Measurements from ENCODE around the gene PGM5.

PGM5 gene

DNA sequence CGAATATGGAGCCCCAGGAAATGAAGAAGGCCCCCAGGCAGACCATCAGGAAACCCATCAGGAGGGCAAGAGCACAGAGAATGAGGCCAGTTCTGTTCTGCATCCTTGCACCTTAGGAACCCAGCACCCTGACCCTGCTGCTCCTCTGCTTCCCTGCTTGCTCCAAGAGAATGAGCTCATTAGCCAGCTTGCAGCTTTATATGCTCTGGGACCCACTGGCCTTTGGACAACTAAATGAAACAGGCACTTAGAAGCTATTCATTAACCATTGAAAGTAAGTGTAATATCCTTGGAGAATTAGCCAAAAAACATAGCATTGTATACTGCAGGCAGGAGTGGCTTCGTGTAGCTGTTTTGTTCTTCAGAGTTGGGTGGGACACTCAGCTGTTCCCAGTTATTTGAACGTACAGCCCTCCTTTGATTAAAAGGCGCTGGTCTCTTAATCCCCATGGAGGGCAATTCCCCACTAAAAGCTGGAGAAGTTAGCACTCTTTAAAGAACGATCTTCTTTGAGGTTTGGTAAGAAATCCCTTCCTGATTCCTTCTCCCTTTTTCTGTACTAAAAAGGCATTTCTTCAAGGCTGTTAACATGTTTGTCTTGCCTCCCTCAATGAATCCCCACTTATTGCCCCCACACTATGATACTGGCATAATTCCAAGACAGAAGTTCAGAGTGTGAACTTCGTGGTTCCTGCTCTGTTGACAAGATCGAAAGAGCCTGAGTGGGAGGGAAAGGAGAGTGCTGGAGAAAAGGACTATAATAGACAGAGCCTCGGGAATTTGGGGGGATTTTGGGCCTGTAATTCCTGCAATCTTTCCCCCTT is 184.5 kb downstream of the PGM5 start, which contains the start of gene TMEM252:
TMEM252 (minus strand) TSS at position 172 of the 824 bp plus-strand sequence; CDS start at position 103, 69 bp downstream.
- no peak within 1 kb of the TSS for H3K4me3 ChIP-seq (ENCODE audit: insufficient read length, low read depth)
- no peak within 1 kb of the TSS for H3K9ac ChIP-seq (ENCODE audit: insufficient read length, low read depth)
- no peaks in the 10 kb centered on the region for H3K36me3 ChIP-seq (ENCODE audit: insufficient read depth, insufficient read length, low read length)
- no peaks in the 10 kb centered on the region for H3K4me1 ChIP-seq (ENCODE audit: insufficient read depth, insufficient read length)
- peaks cover 3% of the 10 kb centered on the region for H3K27me3 ChIP-seq (ENCODE audit: insufficient read depth, insufficient read length)
- TF ChIP-seq YY1 (IDR thresholded peaks at IDR 0.05; ENCODE audit: insufficient read depth, insufficient read length) (no peak), SUZ12 (IDR thresholded peaks at IDR 0.05; ENCODE audit: extremely low read depth, insufficient read depth, insufficient read length) (no peak), ZNF274 (IDR thresholded peaks at IDR 0.05; ENCODE audit: low read depth, low read length) (no peak)
- DNase-seq (ENCODE audit: low read depth, low spot score): no peak
- H3K9me3 ChIP-seq (ENCODE audit: insufficient read depth, low read length): no peaks in the 10 kb centered on the region

DNA sequence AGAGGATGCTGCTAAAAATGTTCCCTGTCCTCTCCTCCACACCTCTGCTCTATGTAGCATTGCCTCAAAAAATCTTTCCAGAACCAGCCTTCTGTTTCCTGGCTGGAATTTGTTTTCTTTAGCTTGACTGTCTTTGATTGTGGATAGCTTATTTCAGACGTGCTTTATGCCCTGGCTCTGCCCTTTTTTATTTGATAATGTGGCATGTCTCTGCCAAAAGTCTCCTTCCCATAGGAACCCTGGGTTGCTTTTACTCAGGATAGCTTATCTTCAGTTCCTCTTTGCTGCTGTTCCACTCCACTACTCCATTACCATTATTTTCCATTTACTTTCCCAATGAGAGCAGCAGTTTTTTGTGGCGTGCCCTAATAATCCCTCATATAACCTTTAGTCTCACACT is 185.2 kb downstream of the PGM5 start:
- H3K9me3 ChIP-seq (ENCODE audit: insufficient read depth, low read length): no peaks in the 10 kb centered on the region
- H3K9ac ChIP-seq (ENCODE audit: insufficient read length, low read depth): no peak overlapping the region
- peaks cover 3% of the 10 kb centered on the region for H3K27me3 ChIP-seq (ENCODE audit: insufficient read depth, insufficient read length)
- H3K4me3 ChIP-seq (ENCODE audit: insufficient read length, low read depth): no peak overlapping the region
- TF ChIP-seq YY1 (IDR thresholded peaks at IDR 0.05; ENCODE audit: insufficient read depth, insufficient read length): no peak
- no peak for TF ChIP-seq ZNF274 (IDR thresholded peaks at IDR 0.05; ENCODE audit: low read depth, low read length)
- TF ChIP-seq SUZ12 (IDR thresholded peaks at IDR 0.05; ENCODE audit: extremely low read depth, insufficient read depth, insufficient read length): no peak
- no peaks in the 10 kb centered on the region for H3K4me1 ChIP-seq (ENCODE audit: insufficient read depth, insufficient read length)
- H3K36me3 ChIP-seq (ENCODE audit: insufficient read depth, insufficient read length, low read length): no peaks in the 10 kb centered on the region
- no peak for DNase-seq (ENCODE audit: low read depth, low spot score)

- TF ChIP-seq SUZ12 (IDR thresholded peaks at IDR 0.05; ENCODE audit: extremely low read depth, insufficient read depth, insufficient read length) (no peak), YY1 (IDR thresholded peaks at IDR 0.05; ENCODE audit: insufficient read depth, insufficient read length) (no peak), ZNF274 (IDR thresholded peaks at IDR 0.05; ENCODE audit: low read depth, low read length) (no peak)
- H3K4me1 ChIP-seq (ENCODE audit: insufficient read depth, insufficient read length): peaks cover 2% of the 10 kb centered on the region
- no peak overlapping the region for H3K9ac ChIP-seq (ENCODE audit: insufficient read length, low read depth)
- H3K27me3 ChIP-seq (ENCODE audit: insufficient read depth, insufficient read length): peaks cover 3% of the 10 kb centered on the region
- DNase-seq (ENCODE audit: low read depth, low spot score): no peak
- no peak overlapping the region for H3K4me3 ChIP-seq (ENCODE audit: insufficient read length, low read depth)
- H3K9me3 ChIP-seq (ENCODE audit: insufficient read depth, low read length): no peaks in the 10 kb centered on the region
- H3K36me3 ChIP-seq (ENCODE audit: insufficient read depth, insufficient read length, low read length): no peaks in the 10 kb centered on the region
These were observed 188.8 kb downstream of the PGM5 start for GRCh38 chr9:68545033-68545705.

DNA sequence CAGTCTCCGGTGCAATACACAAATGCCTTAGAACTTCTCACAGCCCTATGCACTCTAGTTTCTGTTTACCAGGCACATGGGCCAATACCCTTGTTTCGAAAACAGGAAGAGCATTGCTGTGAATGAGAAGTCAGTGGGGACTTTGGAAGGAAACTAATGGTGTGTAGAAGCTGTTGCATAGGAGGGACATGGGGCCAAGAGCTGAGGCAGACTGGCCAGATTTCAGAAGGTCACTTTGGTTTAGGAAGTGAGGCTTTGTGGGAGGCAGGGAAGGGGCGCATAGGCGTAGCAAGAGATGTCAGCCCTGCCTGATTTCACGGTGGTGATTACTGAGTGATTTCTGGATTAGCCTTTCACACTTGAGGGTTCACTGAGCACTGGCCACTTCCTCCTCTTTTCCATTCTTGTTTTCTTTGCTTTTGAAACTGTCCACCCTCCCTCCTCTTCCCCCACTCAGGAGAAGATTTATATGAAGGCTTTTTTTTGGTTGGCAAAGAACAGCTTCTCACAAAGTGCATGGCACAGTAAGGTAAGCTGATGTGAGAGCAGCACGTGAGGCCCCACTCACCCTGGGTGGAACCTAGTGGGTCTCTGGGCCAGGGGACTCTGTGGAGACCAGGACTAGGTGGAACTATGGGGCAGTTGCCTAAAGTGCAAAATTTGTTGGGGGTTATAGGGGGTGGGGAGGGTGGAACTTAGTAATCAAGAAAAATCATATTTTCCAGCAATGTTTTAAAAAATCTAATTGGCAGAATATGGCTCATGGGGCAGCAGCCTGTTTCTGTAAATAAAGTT is 190.4 kb downstream of the PGM5 start:
- DNase-seq (ENCODE audit: low read depth, low spot score): no peak
- H3K4me3 ChIP-seq (ENCODE audit: insufficient read length, low read depth): no peak overlapping the region
- H3K36me3 ChIP-seq (ENCODE audit: insufficient read depth, insufficient read length, low read length): no peaks in the 10 kb centered on the region
- peaks cover 2% of the 10 kb centered on the region for H3K4me1 ChIP-seq (ENCODE audit: insufficient read depth, insufficient read length)
- peaks cover 3% of the 10 kb centered on the region for H3K27me3 ChIP-seq (ENCODE audit: insufficient read depth, insufficient read length)
- H3K9ac ChIP-seq (ENCODE audit: insufficient read length, low read depth): no peak overlapping the region
- no peak for TF ChIP-seq ZNF274 (IDR thresholded peaks at IDR 0.05; ENCODE audit: low read depth, low read length)
- no peak for TF ChIP-seq SUZ12 (IDR thresholded peaks at IDR 0.05; ENCODE audit: extremely low read depth, insufficient read depth, insufficient read length)
- TF ChIP-seq YY1 (IDR thresholded peaks at IDR 0.05; ENCODE audit: insufficient read depth, insufficient read length): no peak
- no peaks in the 10 kb centered on the region for H3K9me3 ChIP-seq (ENCODE audit: insufficient read depth, low read length)

GRCh38 chr9:68547417-68547816 is 191.0 kb downstream of the PGM5 start:
- no peak overlapping the region for H3K9ac ChIP-seq (ENCODE audit: insufficient read length, low read depth)
- H3K4me3 ChIP-seq (ENCODE audit: insufficient read length, low read depth): no peak overlapping the region
- peaks cover 2% of the 10 kb centered on the region for H3K4me1 ChIP-seq (ENCODE audit: insufficient read depth, insufficient read length)
- peaks cover under 1% of the 10 kb centered on the region for H3K27me3 ChIP-seq (ENCODE audit: insufficient read depth, insufficient read length)
- TF ChIP-seq ZNF274 (IDR thresholded peaks at IDR 0.05; ENCODE audit: low read depth, low read length): no peak
- TF ChIP-seq SUZ12 (IDR thresholded peaks at IDR 0.05; ENCODE audit: extremely low read depth, insufficient read depth, insufficient read length): no peak
- TF ChIP-seq YY1 (IDR thresholded peaks at IDR 0.05; ENCODE audit: insufficient read depth, insufficient read length): no peak
- no peak for DNase-seq (ENCODE audit: low read depth, low spot score)
- no peaks in the 10 kb centered on the region for H3K36me3 ChIP-seq (ENCODE audit: insufficient read depth, insufficient read length, low read length)
- H3K9me3 ChIP-seq (ENCODE audit: insufficient read depth, low read length): no peaks in the 10 kb centered on the region

- DNase-seq (ENCODE audit: low read depth, low spot score): no peak
- no peaks in the 10 kb centered on the region for H3K27me3 ChIP-seq (ENCODE audit: insufficient read depth, insufficient read length)
- H3K4me3 ChIP-seq (ENCODE audit: insufficient read length, low read depth): no peak overlapping the region
- TF ChIP-seq ZNF274 (IDR thresholded peaks at IDR 0.05; ENCODE audit: low read depth, low read length) (no peak), YY1 (IDR thresholded peaks at IDR 0.05; ENCODE audit: insufficient read depth, insufficient read length) (no peak), SUZ12 (IDR thresholded peaks at IDR 0.05; ENCODE audit: extremely low read depth, insufficient read depth, insufficient read length) (no peak)
- H3K9ac ChIP-seq (ENCODE audit: insufficient read length, low read depth): no peak overlapping the region
- H3K4me1 ChIP-seq (ENCODE audit: insufficient read depth, insufficient read length): peaks cover 2% of the 10 kb centered on the region
- no peaks in the 10 kb centered on the region for H3K36me3 ChIP-seq (ENCODE audit: insufficient read depth, insufficient read length, low read length)
- H3K9me3 ChIP-seq (ENCODE audit: insufficient read depth, low read length): no peaks in the 10 kb centered on the region
These were observed 191.8 kb downstream of the PGM5 start for GRCh38 chr9:68548241-68548640.
